Activated gamma-delta T cell treated with Interleukin-2 at 50 U/mL for 16 hours (primary cell): ENCODE data around the gene ARL6IP4.
"Not testable (repeated sequence)": the region's sequence is repeated elsewhere in the genome, so short reads cannot be mapped to it uniquely, and the experiment has no call there.

Experiments used
- DNase-seq: peaks from one replicate; pipeline ENCODE4 v3.0.0-alpha.2; 2020

ARL6IP4 gene

DNA sequence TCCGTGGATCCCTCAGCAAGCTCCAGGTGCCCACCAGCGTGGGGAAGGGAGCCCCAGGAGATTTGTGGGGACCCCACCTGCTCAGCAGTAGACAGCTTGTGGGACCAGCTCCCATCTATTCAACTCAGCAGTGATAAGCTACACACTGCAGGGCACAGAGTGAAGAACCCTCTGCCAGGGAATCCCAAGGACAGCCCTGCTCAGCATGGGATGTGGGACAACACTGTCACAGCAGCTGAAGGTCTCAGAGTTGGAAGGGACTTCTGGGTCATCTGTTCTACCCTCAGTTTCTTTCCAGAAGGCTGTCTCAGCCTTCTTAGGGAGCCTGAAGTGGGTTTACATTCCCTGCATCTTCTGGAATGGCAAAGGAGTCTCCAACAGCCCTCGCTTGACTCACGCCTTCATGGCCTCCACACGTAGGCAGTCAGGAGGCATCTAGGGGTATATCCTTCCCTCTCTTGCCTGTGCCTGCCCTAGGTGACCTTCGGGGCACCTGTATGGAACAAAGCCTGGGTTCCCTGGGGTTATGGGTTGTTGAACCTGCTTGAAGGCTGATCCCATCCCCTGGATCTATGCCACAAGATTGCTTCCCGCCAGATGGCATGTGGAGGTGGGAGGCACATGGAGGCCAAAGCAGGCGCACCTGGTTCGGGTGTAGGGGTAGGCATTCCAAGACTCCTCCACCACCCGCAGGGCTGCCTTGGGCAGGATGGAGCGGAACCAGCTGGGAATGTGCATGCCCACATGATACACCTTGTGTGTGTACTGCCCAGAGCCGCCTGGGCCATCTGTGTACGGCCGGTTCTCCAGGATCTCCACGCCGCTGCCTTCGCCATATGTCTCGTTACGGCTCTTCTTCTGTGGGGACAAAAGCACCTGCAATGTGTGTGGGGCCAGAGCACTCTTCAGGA, 33.0 kb downstream of the ARL6IP4 start:
- DNase-seq, result no peak

DNA sequence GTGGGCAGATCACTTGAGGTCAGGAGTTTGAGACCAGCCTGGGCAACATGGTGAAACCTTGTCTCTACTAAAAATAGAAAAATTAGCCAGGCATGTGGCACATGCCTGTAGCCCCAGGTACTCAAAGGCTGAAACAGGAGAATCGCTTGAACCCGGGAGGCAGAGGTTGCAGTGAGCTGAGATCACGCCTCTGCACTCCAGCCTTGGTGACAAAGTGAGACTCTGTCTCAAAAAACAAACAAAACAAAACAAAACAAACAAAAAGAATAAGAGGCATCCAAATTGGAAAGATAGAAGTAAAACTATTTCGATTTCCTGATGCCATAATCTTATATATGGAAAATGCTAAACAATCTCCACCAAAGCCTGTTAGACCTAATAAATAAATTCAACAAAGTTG, 34.0 kb downstream of the ARL6IP4 start:
- not testable (repeated sequence) for DNase-seq

DNA sequence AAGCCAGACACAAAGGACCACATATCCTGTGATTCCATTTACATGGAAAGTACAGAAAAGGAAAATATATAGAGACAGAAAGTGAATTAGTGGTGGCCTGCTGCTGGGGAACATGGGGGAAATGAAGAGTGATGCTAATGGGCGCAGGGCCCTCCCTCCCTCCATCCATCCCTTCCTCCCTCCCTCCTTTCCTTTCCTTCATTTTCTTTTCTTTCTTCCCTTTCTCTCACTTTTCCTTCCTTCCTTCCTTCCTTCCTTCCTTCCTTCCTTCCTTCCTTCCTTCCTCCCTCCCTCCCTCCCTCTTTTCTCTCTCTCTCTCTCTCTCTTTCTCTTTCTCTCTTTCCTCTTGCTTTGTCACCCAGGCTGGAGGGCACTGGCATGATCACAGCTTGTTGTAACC, 37.3 kb downstream of the ARL6IP4 start:
- DNase-seq, result no peak

- no peak for DNase-seq
Observed at GRCh38 chr12:123019841-123020138, 39.3 kb downstream of the ARL6IP4 start.

- no peak for DNase-seq
Observed at GRCh38 chr12:123021688-123022604, 41.5 kb downstream of the ARL6IP4 start.

GRCh38 chr12:123022846-123023245, 42.4 kb downstream of the ARL6IP4 start:
- DNase-seq, result no peak

GRCh38 chr12:123024819-123025391, 44.4 kb downstream of the ARL6IP4 start:
- no peak for DNase-seq

DNA sequence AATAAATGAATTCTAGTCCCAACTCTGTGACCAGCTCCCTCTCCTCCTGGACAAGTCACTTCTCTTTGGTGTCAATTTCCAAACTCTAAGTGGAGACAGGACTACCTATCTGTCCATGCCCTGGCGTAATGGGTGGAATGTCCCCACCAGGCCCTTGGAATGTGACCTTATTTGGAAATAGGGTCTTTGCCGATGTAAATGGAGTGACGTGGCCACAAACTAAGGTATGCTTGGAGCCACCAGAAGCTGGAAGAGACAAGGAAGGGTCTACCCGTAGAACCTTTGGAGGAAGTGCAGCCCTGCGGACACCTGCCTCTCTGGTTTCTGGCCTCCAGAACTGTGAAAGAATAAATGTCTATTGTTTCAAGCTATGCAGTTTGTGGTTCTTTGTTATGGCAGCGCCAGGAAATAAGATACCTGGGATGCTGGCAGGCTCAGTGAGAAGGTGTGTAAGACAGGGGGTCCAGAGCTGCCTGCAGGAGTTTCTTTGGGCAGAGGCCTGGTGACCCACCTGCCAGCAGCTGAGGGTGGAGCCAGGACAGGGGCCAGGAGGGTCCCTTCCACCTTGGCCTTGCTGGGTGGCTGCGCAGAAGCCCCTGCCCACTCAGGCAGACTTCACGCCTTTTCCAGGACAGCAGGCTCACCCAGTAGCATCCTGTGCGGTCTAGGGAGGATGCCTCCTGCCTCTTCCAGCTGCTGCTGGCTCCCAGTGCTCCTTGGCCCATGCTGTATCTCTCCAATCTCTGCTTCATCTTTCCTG, 45.8 kb downstream of the ARL6IP4 start:
- no peak for DNase-seq

DNA sequence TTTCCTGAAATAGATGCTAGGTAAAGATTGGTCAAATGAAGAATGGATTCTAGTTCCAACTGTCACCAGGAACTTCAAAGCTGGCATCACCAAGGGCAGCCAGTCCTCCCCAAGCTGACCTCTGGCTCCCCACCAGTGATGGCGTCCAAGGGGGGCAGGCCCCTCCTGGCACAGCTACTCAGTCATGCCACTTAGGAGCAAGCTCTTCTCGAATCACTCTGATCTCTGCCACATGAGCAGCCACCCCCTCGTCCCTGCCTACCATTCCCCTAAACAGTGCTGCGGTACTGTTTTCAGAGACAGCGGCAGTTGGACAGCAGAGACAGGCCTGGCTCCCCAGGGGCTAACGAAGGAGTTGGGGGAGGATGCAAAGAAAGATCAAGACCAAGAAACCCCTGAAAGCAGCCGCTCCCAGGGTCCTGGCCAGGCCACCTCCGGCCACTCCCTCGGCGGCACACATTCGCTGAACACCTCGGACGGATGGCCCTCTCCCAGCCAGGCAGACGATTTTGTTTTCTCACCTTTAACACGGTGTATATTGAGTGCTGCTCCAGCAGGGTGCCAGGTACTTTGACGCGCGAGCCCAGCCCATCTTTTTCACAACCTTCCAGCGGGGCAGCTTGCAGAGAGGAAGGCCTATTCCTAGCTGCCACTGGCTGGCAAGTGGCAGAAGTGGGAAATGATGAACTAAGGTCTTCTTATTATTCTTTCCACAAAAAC, 47.4 kb downstream of the ARL6IP4 start:
- no peak for DNase-seq

- DNase-seq, result no peak
Observed at GRCh38 chr12:123028475-123028874, 48.0 kb downstream of the ARL6IP4 start.

DNA sequence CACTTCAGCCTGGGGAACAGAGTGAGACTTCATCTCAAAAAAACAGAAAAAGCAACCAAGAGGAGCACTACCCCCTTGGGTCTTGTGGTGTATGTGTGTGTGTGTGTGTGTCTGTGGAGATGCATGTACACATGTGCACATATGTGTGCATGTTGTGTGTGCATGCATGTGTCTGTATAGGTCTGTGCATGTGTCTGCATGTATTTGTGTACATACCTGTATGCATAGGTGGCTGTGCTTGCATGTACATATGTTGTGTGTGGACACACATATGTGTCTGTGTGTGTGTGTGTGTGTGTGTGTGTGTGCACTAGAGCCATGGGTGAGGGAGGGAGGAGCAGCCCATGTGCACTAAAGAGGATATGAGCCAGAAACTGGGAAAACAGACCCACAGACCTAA, 49.1 kb downstream of the ARL6IP4 start:
- no peak for DNase-seq

DNA sequence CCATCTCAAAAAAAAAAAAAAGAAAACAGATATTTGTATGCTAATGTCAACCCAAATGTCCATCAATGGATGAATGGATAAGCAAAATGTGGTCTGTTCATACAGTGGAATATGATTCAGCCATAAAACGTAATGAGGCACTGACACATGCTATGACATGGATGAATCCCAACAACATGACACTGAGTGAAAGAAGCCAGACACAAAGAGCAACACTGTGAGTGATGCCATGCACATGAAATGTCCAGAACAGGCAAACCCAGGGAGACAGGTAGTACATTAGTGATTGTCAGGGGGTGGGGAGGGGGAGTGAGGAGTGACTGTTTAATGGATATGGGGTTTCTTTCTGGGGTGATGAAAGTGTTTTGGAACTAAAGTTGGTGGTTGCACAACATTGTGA, 50.2 kb downstream of the ARL6IP4 start:
- DNase-seq, result no peak

GRCh38 chr12:123031171-123031845, 50.8 kb downstream of the ARL6IP4 start:
- DNase-seq, result no peak
